Mesenteric fat pad (tissue), 1 donor: ENCODE data around the gene TBC1D5. TPM values are rescaled to one million over a fixed set of nuclear protein-coding genes. Genes with fewer than 3 reads are reported as not detected.

ENCODE experiments used
- DNase-seq: peaks from one replicate; pipeline ENCODE4 v3.0.0-alpha.2; 2020; ENCODE audit warnings: low spot score
- total RNA-seq: library from RNA; stranded (reverse); fragmentation: NEBNext Ultra II Directional; extraction: Animal tissue kit (Norgen Biotek cat#: 25700); gene quantifications from one replicate; pipeline ENCODE4 v1.2.1, GENCODE V29; 2021
- donor health status: DM: yes; HTN: yes; CAD: no.

The TBC1D5 gene
- total RNA-seq, 1 donor from 2014 or later: 50.1 TPM

GRCh38 chr3:17238023-17238422, 504.4 kb downstream of the TBC1D5 start:
- no peak for DNase-seq

DNA sequence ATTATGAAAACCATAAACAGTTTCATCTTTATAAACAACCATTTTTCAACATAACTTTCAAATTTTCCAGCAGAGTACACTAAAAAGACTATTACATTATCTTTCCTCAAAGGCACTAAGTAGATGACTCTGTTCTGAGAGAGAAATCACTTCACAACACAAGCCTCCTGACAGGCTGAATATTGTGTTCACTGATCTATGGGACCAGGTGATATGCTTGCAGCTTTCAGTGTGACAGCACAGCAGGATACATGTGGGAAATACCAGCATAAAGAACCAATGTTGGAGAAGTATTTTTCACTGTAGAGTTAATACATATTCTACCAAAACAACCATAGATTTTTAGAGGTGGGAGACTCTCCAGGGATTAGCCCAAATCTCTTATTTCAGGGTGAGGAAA, 507.1 kb downstream of the TBC1D5 start:
- no peak for DNase-seq

- no peak for DNase-seq
Observed at GRCh38 chr3:17234382-17234781, 508.0 kb downstream of the TBC1D5 start.

- DNase-seq: no peak
Observed at GRCh38 chr3:17233398-17233800, 509.0 kb downstream of the TBC1D5 start.

- no peak for DNase-seq
Observed at GRCh38 chr3:17232442-17232841, 510.0 kb downstream of the TBC1D5 start.

DNA sequence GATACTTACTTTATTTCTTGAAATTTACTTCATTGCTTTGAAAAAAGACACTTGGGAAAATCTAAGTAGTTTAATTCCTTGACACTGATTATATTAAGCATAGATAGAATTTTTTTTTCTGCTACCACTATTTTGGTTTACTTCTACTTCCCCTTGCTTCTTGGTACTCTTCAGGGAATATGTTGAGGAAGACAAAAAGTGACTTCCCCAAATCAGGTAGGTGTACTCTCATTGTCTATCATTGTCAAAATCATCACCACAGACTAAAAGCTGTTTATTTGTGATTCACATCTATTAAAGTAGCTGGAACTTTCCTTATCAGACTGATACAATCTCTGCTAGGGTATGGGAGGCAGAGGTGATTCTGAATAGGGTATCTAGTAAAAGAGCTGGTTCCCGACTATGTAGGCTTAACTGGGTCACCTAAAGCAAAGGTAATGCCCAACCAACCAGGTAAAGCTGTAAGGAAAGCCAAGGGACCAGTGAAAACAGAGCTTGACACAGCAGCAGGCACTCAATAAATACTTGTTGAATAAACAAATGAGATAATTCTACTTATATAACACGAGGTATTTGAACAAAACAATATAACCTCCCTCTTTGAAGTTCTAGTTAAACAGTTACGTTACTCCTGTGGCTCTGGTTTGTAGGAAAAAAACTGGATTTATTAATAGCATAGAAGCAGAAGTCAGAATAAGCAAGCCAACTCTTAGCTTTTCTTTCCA, 510.7 kb downstream of the TBC1D5 start:
- no peak for DNase-seq

- DNase-seq: no peak
Observed at GRCh38 chr3:17227472-17227871, 515.0 kb downstream of the TBC1D5 start.

DNA sequence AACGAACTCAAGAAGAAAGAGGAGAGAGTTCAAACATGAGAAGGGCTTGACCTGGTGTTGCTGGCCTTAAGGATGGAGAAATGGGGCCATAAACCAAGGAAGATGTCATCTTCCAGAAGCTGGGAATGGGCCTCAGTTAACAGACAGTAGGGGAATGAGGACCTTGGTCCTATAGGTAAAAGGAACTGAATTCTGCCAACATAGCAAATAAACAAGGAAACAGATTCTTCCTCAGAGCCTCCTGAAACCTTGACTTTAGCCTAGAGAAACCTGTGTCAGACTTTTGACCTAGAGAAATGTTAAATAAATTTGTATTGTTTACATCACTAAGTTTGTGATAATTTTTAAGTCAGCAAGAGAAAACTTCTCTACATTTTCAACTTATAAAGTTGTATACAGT, 520.9 kb downstream of the TBC1D5 start:
- no peak for DNase-seq

DNA sequence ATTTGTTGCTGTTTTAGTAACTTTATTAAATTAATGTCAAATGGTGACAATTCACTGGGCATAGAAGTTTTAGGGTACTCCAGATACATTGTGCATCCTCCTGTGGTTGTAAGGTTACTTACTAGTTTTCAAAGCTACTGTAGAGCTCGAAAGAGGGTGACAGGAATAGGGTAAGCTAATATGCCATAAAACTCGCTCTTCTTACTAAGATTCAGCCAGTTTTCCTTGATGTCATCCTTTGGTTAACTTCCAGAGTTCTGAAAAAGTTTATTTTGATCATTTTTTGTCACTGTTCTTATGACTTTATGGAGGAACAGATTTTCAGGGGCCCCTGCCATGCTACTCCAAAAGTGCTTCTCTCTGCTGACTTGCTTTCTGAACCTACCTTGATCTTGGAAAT, 522.8 kb downstream of the TBC1D5 start:
- DNase-seq: no peak

DNA sequence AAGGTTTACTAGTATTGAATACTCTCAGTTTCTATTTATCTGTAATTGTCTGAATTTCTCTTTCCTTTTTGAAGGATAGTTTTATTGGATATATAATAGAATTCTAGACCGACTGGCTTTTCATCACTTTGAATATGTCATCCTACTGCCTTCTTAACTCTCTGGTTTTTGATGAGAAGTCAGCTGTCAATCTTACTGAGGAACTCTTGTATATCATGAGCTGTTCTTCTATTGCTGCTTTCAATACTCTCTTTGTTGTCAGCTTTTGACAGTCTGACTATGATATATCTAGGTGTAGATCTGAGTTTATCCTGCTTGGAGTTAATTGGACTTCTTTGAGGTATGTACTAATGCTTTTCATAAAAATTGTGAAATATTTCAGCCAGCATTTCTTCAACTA, 523.8 kb downstream of the TBC1D5 start:
- no peak for DNase-seq

- no peak for DNase-seq
Observed at GRCh38 chr3:17217588-17217987, 524.8 kb downstream of the TBC1D5 start.

GRCh38 chr3:17213102-17213501, 529.3 kb downstream of the TBC1D5 start:
- DNase-seq: no peak

DNA sequence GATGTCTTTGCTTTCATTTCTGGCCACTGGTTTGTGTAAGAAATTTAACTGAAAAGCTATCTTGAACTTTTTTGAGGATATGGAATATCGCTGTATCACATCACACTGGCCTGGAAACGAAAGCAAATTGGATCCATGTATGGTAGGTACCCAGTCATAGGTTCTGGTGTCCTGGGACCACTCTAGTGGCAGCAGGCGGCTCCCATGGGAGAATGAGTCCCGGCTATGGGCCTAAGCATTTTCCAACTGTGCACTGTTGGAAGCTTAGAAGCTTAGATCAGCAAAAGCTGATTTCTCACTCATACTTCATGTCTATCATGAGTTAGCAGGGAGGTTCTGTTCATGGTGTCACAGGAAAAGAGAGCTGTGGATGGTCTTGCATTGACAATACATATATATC, 534.5 kb downstream of the TBC1D5 start:
- DNase-seq: no peak

DNA sequence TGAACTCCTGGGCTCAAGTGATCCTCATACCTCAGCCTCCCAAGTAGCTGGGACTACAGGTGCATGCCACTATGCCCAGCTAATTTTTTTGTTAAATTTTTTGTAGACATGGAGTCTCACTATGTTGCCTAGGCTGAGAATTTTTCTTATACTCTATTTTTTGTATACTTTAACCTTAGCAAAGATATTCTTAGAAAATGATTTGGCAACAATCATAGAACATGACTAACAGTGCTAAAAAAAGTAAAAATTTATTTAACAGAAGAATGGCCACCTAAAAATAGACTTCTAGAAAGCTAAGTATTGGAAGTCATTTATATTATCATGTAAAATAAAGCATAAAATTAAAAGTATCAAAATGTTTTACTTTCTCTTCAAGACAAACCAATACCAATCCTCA, 535.4 kb downstream of the TBC1D5 start:
- DNase-seq: no peak

GRCh38 chr3:17204049-17204650, 538.3 kb downstream of the TBC1D5 start:
- DNase-seq: no peak

- DNase-seq: no peak
Observed at GRCh38 chr3:17201538-17201937, 540.9 kb downstream of the TBC1D5 start.

GRCh38 chr3:17195856-17196604, 546.4 kb downstream of the TBC1D5 start:
- DNase-seq: no peak

DNA sequence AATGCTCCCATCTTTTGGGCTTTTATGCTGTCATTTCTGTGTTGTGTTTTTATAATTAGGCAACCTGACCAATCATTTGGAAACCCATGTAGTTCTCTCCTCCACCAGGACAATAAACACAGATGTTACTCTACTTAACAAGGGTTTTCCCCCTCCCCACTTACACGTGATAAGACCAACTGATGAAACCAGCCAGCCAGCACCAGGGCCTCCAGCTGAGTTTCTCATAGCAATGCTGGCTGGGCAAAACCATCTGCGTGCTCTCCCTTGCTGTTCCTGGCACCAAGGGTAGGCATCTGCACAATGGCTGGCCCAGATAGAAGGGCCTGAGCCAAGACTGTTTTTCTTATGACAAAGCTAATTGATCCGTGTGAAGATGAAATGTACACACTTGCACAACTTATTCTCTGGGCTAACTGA, 547.2 kb downstream of the TBC1D5 start:
- no peak for DNase-seq

DNA sequence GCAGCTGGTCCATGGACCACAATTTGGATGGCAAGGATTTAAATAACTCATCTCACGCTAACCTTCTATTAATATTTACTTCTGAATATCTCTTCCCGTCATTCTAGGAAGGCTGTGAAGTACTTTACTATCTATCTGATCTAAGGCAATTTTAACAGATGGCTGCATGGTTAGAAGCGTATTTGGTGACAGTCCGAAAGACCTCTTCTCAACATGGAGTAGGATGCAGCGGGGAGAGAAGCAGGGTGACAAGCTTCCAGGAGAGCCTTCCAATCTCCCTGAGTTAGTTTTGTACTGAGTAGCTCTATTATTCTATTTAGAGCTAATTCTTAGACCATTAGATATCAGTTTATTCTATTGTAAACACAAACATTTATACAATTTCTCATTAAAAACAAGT, 548.3 kb downstream of the TBC1D5 start:
- no peak for DNase-seq

GRCh38 chr3:17192995-17193394, 549.4 kb downstream of the TBC1D5 start:
- DNase-seq: no peak

GRCh38 chr3:17190353-17191078, 551.9 kb downstream of the TBC1D5 start:
- DNase-seq: no peak

DNA sequence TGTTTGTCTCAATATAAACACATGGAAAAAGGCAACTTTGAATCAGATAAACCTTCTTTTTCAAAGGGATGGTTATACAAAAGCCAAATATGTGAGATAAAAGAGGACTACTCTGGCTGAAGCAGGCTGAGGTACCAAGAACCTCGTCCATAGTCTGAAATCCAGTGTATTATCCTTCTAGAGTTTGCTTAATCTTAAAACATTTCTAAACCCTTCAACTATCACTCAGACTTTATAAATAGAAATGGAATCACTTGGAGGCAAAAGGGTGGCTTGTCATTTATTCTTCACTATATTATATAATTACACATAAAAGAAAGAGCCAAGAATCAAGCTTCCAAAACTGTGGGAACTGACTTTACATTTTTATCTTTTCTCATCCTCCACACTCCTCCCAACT, 554.1 kb downstream of the TBC1D5 start:
- no peak for DNase-seq
